Esophagus squamous epithelium (tissue), 5 donors: ENCODE results near the gene OR5C1. TPM values are rescaled to one million over a fixed set of nuclear protein-coding genes. Genes with fewer than 3 reads are reported as not detected.

Source experiments
- DNase-seq: peaks from one replicate; lab custom pipeline; 2025; lab: John Stamatoyannopoulos, UW
- H3K27ac ChIP-seq, 4 donors: fragments of 200-600 bp; sonication (generic); one replicate each; pipeline ENCODE4 v1.5.1; 2016 to 2019; ENCODE audit warnings: mild to moderate bottlenecking in 1 of 4
- H3K27me3 ChIP-seq, 4 donors: fragments of 200-600 bp; sonication (generic); 1 replicate in 3 of 4; 2 replicates in 1 of 4; pipeline versions ENCODE4 v1.5.1 to v1.6.0; 2017 to 2021; ENCODE audit warnings: antibody characterized with exemption in 1 of 4
- H3K36me3 ChIP-seq, 3 donors: fragments of 200-600 bp; sonication (generic); one replicate each; pipeline ENCODE4 v1.5.1; 2016 to 2019
- H3K4me1 ChIP-seq, 3 donors: fragments of 200-600 bp; sonication (generic); one replicate each; pipeline ENCODE4 v1.5.1; 2017 to 2019
- H3K4me3 ChIP-seq, 4 donors: fragments of 200-600 bp; sonication (generic); 1 replicate in 3 of 4; 2 replicates in 1 of 4; pipeline ENCODE4 v1.5.1; 2016 to 2019; ENCODE audit warnings: mild to moderate bottlenecking in 2 of 4, moderate library complexity in 1 of 4
- H3K9me3 ChIP-seq, 3 donors: fragments of 200-600 bp; sonication (generic); one replicate each; pipeline ENCODE4 v1.5.1; 2016 to 2019
- CTCF ChIP-seq, 6 experiments: fragments of 450-650 bp in 4 of 6; fragments of 200-600 bp in 2 of 6; sonication (generic) in 2 of 6; IDR thresholded peaks; one replicate each; pipeline ENCODE4 v1.5.1; 2016 to 2019; ENCODE audit warnings: antibody characterized with exemption in 6 of 6, mild to moderate bottlenecking in 4 of 6, moderate library complexity in 4 of 6
- POLR2A ChIP-seq, 4 donors: fragments of 450-650 bp; IDR thresholded peaks; one replicate each; pipeline ENCODE4 v1.6.1; 2017; ENCODE audit warnings: antibody characterized with exemption in 4 of 4, mild to moderate bottlenecking in 4 of 4, moderate library complexity in 3 of 4
- WGBS, 2 donors: methylation state at CpG; one replicate each; pipeline ENCODE4 v1.1.5; 2018; 5-methylcytosine and 5-hydroxymethylcytosine counted together
- intact Hi-C: fragments of 100-400 bp; cut with DNase I; formaldehyde crosslinking; loops from one replicate; pipeline ENCODE4 v1.15.0; 2022
- total RNA-seq, 4 donors: library from RNA; depleted of rRNA; stranded (reverse); fragments of >200 nt; gene quantifications; one replicate each; pipeline ENCODE4 v1.1.0, GENCODE V29; 2016
- donor health status: DM: yes; HTN: yes; CAD: no.

OR5C1 gene
- total RNA-seq, 4 donors from 2014 or later = not detected

GRCh38 chr9:122819326-122819725 is 30.6 kb downstream of the OR5C1 start:
- no peak for DNase-seq
- whole genome bisulfite sequencing, 2 donors = 45 to 68% methylated on average over 3 of the region's 3 CpGs
- TF ChIP-seq CTCF (IDR thresholded peaks at IDR 0.05) = no peak
- no peak for TF ChIP-seq POLR2A (IDR thresholded peaks at IDR 0.05)
- Histone ChIP-seq H3K4me1 (peaks cover 4 to 54% (median 7%) of the 10 kb centered on the region in 3 donors), H3K4me3 (no peak overlapping the region), H3K27ac (peak overlapping the region in 3 of 4 donors; percentile 0 to 62 (median 47)), H3K36me3 (peaks cover 0 to 76% (median 9%) of the 10 kb centered on the region in 3 donors), H3K9me3 (no peaks in the 10 kb centered on the region), H3K27me3 (no peaks in the 10 kb centered on the region)
- intact Hi-C loops = no loop called here

GRCh38 chr9:122819791-122820489 is 31.2 kb downstream of the OR5C1 start:
- WGBS, 2 donors = 55 to 69% methylated on average over 9 of the region's 9 CpGs
- Histone ChIP-seq H3K4me3 (no peak overlapping the region), H3K27me3 (no peaks in the 10 kb centered on the region), H3K9me3 (no peaks in the 10 kb centered on the region), H3K4me1 (peaks cover 4 to 58% (median 7%) of the 10 kb centered on the region in 3 donors), H3K27ac (peak overlapping the region in 3 of 4 donors; percentile 0 to 62 (median 47)), H3K36me3 (peaks cover 0 to 80% (median 9%) of the 10 kb centered on the region in 3 donors)
- intact Hi-C loops = no loop called here
- DNase-seq = no peak
- TF ChIP-seq POLR2A (IDR thresholded peaks at IDR 0.05) = no peak
- no peak for TF ChIP-seq CTCF (IDR thresholded peaks at IDR 0.05)

GRCh38 chr9:122820490-122820845 is 31.7 kb downstream of the OR5C1 start:
- intact Hi-C loops = no loop called here

GRCh38 chr9:122821278-122821943 is 32.7 kb downstream of the OR5C1 start:
- DNase-seq = no peak

More at GRCh38 chr9:122820490-122820845, 31.7 kb downstream of the OR5C1 start:
- Histone ChIP-seq H3K4me1 (peaks cover 4 to 56% (median 7%) of the 10 kb centered on the region in 3 donors), H3K27ac (peak overlapping the region in 3 of 4 donors; percentile 0 to 62 (median 36)), H3K4me3 (no peak overlapping the region), H3K9me3 (no peaks in the 10 kb centered on the region), H3K27me3 (no peaks in the 10 kb centered on the region), H3K36me3 (peaks cover 0 to 85% (median 9%) of the 10 kb centered on the region in 3 donors)
- no peak for DNase-seq
- TF ChIP-seq POLR2A (IDR thresholded peaks at IDR 0.05) (no peak), CTCF (IDR thresholded peaks at IDR 0.05) (no peak)
- WGBS, 2 donors = 93 to 96% methylated on average over 4 to 11 of the region's 11 CpGs

More at GRCh38 chr9:122821278-122821943, 32.7 kb downstream of the OR5C1 start:
- Histone ChIP-seq H3K4me1 (peaks cover 4 to 56% (median 9%) of the 10 kb centered on the region in 3 donors), H3K4me3 (no peak overlapping the region), H3K27ac (peak overlapping the region in 3 of 4 donors; percentile 32 to 56 (median 54)), H3K9me3 (no peaks in the 10 kb centered on the region), H3K27me3 (no peaks in the 10 kb centered on the region), H3K36me3 (peaks cover 0 to 90% (median 9%) of the 10 kb centered on the region in 3 donors)
- intact Hi-C loops = no loop called here
- WGBS, 2 donors = 57 to 62% methylated on average over 7 of the region's 7 CpGs
- no peak for TF ChIP-seq POLR2A (IDR thresholded peaks at IDR 0.05)
- TF ChIP-seq CTCF (IDR thresholded peaks at IDR 0.05) = no peak
